ENCODE results near the gene ADO.
A peak's percentile ranks its signal among the peaks of the same experiment; 100 is the strongest.

ADO gene

DNA sequence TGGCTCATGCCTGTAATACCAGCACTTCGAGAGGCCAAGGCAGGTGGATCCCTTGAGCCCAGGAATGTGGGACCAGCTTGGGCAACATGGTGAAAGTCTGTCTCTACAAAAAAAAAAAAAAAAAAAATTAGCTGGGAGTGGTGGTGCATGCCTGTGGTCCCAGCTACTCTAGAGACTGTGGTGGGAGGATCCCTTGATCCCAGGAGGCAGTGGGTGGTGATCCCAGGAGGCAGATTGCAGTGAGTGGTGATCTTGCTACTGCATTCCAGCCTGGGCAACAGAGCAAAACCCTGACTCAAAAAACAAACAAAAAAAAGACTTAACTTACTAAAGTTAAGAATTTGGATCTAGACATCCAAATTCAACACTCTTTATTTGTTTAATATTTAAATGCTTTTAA is 10.2 kb upstream of the ADO start:
- no peak for DNase-seq

GRCh38 chr10:62795100-62795499 is 9.4 kb upstream of the ADO start:
- no peak for DNase-seq

DNA sequence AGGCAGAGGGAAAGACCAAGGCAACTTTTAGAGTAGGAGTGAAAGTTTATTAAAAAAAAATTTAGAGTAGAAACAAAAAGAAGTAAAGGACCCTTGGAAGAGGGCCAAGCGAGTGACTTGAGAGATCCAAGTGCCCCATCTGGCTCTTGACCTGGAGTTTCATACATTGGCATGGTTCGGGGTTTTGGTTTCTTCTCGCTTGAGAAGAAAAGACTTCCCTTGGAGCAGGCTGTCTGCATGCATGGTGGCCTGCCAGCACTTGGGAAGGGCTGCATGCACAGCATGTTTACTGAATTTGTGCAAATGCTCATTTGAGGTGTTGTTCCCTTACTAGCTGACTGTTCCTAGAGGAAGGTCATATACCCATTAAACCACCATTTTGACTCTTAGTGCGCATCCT is 8.8 kb upstream of the ADO start:
- no peak for DNase-seq

- no peak for DNase-seq
Measured at GRCh38 chr10:62796896-62797295, 7.6 kb upstream of the ADO start.

GRCh38 chr10:62801871-62802270 is 2.6 kb upstream of the ADO start:
- DNase-seq: no peak

- no peak for DNase-seq
Measured at GRCh38 chr10:62803724-62804355, 680 bp upstream of the ADO start.

DNA sequence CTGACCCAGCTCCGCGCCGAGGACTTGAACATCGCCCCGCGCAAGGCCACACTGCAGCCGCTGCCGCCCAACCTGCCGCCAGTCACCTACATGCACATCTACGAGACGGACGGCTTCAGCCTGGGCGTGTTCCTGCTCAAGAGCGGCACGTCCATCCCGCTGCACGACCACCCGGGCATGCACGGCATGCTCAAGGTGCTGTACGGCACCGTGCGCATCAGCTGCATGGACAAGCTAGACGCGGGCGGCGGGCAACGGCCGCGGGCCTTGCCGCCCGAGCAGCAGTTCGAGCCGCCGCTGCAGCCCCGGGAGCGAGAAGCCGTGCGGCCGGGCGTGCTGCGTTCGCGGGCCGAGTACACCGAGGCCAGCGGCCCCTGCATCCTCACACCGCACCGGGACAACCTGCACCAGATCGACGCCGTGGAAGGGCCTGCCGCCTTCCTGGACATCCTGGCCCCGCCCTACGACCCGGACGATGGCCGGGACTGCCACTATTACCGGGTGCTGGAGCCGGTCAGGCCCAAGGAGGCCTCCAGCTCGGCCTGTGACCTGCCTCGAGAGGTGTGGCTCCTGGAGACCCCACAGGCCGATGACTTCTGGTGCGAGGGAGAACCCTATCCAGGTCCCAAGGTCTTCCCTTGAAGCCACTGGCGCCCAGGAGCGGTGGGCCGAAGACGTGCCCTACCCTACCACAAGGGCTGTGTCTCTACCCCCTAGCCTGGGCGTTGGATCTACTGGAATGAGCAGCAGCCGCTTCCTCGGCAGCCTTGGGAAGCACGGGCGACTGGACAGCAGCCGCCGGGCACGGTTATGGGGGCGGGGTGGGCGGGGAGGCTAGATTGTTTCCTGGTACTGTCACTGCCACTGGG is 945 bp downstream of the ADO start:
- peak; percentile 11 for DNase-seq

- no peak for DNase-seq
Measured at GRCh38 chr10:62806251-62806650, 1.7 kb downstream of the ADO start.

- no peak for DNase-seq
Measured at GRCh38 chr10:62810156-62810902, 5.8 kb downstream of the ADO start.

DNA sequence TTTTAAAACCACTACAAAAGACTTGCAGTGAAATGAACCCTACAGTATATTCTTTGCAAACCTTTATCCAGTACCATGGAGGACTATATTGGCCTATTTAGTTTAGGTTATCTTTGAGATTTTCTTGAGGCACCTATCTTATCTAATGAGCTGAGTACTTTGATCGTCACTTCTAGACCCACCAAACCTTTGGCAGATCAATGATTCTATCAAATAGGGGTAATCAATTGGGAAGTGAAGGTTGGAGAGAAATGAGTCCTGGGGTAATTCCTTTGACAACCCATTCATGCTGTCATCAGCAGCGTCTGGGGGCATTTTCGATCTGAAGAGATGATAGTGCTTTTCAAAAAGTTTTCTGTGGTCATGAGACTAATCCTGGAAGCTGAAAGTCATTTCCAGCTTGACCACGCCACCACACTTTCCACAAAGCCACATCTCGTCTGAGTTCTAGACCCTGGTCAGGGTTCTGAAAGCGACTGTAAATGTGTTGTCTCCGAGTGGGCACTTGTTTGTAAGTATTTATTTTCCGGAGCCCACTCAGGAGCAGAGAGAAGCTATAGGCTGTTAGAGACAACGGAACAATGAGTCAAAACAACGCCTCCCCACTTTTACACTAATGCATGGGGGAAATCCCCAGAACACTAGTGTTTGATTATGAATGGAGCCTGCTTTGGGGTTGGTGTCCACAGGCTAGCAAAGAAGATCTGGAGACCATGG is 6.8 kb downstream of the ADO start:
- peak; percentile 38 for DNase-seq

GRCh38 chr10:62812672-62813439 is 8.3 kb downstream of the ADO start:
- no peak for DNase-seq

GRCh38 chr10:62813453-62813852 is 8.9 kb downstream of the ADO start:
- no peak for DNase-seq

GRCh38 chr10:62813981-62814380 is 9.5 kb downstream of the ADO start:
- no peak for DNase-seq

GRCh38 chr10:62814756-62815380 is 10.3 kb downstream of the ADO start:
- DNase-seq: no peak

- DNase-seq: peak; percentile 14
Measured at GRCh38 chr10:62815381-62816075, 11.0 kb downstream of the ADO start.

GRCh38 chr10:62816076-62816330 is 11.5 kb downstream of the ADO start:
- DNase-seq: no peak

DNA sequence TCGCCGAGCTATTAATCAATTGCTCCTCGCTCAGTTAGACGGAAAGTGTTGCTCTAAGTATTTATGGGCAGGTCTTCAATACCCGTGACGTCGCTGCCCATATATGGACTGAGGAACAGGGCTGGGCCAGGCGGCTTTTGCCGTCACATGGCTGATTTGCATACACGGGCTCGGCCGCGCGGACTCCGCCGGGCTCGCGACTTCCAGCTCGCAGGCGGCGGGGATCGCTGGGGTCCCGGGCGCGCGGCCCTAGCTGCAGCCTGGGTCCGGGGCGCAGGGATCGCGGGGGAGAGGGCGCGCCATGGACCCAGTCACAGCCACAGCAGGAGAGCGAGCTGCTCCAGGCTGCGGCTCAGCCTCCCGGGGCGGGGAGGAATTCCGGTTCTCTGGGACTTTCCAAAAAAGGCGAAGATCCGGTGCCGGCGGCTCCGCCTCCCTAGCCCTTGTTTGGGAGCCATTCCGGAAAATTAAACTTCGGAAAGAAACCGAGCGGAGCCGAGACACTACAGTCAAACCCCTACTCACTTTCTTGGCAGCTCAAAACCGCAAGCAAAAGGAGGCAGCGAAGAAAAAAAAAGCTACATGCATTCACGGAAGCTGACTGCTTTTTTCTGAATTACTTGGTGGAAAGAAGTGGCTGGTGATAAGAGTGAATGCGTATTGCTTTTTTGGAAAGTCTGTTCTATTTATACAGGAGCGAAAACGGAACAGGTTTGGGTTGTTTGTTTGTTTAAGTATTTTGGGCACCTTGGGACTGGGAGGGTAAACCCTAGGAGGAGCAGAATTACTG is 12.0 kb downstream of the ADO start, which contains the start of gene EGR2:
Gene EGR2 (minus strand): TSS at position 36 of the 790 bp plus-strand sequence. CDS start 337 bp downstream, outside the sequence.
- DNase-seq: peak; percentile 96

DNA sequence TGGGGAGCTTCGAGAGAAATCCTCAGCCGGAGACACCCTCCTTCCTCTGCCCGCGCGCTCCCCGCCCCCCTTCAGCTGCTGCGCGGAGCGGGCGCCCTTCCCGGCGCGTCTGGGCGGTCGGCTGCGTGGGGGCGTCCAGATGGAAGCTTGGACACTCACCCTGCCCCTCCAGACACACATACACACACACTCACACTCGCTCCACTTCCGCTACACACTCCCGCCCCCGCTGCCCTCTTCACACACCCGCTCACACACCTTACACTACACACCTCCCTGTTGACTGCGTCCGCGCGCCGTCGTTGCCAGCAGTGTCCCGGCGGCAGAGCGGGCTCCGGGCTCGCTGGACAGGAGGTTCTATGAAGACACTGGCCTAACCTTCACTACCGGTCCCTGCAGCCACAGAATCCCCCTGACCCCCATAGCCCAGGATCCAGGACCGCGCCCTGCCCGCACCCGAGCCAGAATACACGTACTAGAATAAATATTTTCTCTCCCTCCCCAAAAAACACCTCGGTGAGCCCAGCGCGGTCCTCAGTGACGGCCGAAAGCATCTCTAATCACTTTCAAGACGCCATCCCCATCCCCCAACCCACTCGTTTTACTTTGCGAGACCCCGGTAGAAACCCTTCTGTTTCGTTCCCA is 12.7 kb downstream of the ADO start:
- DNase-seq: no peak

- peak; percentile 74 for DNase-seq
Measured at GRCh38 chr10:62817766-62818425, 13.4 kb downstream of the ADO start.
